HFF-Myc (cell line): ENCODE data around the gene BTBD18.

ENCODE experiments used
- DNase-seq: peaks from one replicate; pipeline ENCODE4 v3.0.0-alpha.2; 2011; ENCODE audit warnings: low read depth; ENCODE audit errors: extremely low read depth
- H3K4me3 ChIP-seq: replicated peaks from 2 replicates; pipeline ENCODE4 v1.5.1; 2011; ENCODE audit warnings: low read depth, mild to moderate bottlenecking, control low read depth, low read length
- TF ChIP-seq, protein P1 (sequence below): IDR thresholded peaks from 2 replicates; pipeline ENCODE4 v1.5.1; 2012; ENCODE audit warnings: mild to moderate bottlenecking, low read depth, low read length, control low read depth; ENCODE audit errors: missing control alignments

BTBD18 gene

DNA sequence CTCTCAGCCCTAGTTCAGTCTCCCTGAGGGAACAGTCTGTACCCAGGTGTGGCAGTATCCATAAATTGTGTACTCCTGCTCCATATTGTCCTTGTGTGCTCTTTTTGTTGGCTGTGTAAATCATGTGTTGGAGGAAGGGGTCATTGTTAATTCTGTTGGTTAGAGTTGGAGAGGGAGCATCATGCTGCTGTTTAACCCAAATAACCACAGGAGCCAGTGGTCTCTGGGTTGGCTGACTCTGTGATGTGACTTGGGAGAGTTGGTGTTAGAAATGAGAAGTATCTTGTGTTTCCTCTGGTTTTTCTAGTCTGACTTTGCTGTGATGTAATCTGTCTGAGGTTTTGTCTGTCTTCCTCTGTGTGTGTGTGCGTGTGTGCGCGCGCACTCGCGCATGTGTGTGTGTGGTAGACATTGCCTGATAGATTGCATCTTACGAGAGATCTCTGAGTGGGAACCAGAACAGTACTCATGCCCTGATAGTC is 40.5 kb upstream of the BTBD18 start:
- TF ChIP-seq, protein P1, sequence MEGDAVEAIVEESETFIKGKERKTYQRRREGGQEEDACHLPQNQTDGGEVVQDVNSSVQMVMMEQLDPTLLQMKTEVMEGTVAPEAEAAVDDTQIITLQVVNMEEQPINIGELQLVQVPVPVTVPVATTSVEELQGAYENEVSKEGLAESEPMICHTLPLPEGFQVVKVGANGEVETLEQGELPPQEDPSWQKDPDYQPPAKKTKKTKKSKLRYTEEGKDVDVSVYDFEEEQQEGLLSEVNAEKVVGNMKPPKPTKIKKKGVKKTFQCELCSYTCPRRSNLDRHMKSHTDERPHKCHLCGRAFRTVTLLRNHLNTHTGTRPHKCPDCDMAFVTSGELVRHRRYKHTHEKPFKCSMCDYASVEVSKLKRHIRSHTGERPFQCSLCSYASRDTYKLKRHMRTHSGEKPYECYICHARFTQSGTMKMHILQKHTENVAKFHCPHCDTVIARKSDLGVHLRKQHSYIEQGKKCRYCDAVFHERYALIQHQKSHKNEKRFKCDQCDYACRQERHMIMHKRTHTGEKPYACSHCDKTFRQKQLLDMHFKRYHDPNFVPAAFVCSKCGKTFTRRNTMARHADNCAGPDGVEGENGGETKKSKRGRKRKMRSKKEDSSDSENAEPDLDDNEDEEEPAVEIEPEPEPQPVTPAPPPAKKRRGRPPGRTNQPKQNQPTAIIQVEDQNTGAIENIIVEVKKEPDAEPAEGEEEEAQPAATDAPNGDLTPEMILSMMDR = no peak

DNA sequence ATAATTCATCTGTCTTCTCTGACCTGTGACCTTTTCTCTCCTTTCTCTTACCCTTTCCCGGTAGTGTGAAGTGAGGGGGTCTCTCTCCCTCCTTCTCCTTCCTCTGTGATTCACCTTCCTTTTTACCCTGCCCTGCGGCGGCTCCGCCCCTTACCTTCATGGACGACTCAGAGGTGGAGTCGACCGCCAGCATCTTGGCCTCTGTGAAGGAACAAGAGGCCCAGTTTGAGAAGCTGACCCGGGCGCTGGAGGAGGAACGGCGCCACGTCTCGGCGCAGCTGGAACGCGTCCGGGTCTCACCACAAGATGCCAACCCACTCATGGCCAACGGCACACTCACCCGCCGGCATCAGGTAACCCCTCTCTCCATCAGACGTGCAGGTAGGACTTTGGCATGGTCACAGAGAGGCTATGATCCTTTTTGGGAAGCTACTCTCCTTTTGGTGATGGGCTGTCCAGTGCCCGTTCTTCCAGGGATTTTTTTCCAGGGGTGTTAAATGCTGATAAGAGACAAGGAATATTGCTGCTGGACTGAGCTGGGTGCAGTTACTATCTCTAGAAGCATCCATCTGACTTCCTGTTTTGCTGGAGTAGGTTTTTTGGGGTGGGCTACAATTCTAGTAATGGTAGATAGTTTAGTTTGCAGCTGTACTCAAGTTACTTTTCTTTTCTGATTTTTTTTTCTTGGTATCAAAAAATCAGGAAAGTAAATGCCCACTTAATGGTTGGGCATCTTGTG is 39.9 kb upstream of the BTBD18 start:
- DNase-seq = no peak
- no peak overlapping the region for H3K4me3 ChIP-seq
- TF ChIP-seq, protein P1 = no peak

More for the DNA sequence above, 40.5 kb upstream of the BTBD18 start:
- DNase-seq = no peak
- no peak overlapping the region for H3K4me3 ChIP-seq

DNA sequence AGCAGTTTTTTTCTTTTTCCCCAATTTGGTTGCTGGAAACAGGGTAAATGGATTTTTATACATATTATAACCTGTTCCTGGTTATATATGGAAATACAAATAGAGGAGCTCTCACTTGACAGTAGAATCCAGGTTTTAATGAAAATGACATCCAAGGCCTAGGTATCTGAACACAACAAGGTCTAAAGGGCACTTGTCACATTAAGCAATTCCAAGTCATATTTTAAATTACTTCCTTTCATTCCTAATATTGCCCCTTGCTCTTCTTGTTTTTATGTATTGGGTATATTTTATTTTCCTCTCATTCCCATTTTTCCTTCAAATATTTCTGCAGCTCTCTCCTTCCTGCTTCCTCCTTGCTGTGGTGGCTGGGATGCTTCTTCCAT is 37.1 kb upstream of the BTBD18 start:
- H3K4me3 ChIP-seq = no peak overlapping the region
- DNase-seq = no peak
- TF ChIP-seq, protein P1 = no peak

DNA sequence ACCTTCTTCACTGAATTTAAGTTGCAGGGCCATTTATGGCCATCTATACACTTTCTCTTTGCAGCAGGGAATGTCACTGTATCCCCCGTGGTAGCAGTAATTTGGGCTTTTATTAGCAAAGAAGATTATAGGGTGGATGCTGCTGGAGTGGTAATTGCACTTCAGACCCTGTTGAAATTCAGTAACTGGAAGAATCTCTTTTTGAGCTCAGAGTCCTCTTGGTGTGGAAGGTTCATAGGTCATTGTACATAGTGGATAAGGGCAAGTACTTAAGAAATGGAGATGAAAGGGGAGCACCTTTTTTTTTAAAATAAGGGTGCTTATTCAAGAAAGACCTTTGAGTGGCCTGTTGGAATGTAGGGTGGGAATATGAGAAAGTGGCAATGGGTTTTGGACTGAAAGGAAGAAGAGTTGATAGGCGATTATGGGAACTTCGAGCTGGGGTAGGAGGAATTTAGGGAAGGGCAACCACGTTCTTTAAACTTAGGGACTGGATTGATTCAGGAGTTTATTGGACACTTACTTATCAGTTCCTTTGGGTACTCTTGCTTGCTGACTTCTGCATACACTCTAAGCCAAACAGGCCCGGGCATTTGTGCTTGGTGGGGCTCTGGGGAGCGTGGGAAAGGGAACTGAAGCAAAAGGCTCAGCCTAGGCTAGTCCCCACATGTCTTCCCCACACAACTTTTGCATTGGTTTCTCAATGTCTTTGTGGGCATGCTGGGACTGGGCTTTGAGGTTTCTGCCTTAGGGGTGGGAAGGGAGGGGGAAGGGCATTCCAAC is 36.5 kb upstream of the BTBD18 start:
- TF ChIP-seq, protein P1 = no peak
- no peak for DNase-seq

DNA sequence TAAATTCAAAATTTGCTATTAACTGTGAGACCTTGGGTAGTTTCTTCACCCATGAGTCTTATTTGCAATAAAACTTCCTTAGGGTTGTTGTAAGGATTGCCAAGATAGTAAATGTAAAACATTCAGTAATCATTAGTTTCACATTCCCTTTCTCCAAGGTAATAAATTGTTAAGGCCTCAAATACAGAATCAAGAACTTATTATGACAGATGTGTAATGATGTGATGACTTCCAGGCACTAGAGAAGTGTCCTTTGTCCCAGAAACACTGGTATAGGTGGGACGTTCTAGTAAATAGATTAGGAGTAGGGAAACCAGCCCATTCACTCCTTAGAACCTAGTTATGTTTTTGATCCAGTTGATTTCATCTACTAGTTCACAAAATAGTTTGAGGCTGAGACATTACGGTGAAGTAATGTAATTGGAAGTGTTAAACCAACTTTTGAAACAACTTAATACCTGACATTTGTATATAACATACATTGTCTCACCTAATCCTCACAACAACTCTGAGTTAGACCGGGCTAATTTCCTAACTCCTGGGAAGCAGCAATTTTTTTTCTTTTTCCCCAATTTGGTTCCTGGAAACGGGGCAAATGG is 35.5 kb upstream of the BTBD18 start:
- H3K4me3 ChIP-seq = no peak overlapping the region
- TF ChIP-seq, protein P1 = no peak
- no peak for DNase-seq

More for the DNA sequence above, 36.5 kb upstream of the BTBD18 start:
- no peak overlapping the region for H3K4me3 ChIP-seq

DNA sequence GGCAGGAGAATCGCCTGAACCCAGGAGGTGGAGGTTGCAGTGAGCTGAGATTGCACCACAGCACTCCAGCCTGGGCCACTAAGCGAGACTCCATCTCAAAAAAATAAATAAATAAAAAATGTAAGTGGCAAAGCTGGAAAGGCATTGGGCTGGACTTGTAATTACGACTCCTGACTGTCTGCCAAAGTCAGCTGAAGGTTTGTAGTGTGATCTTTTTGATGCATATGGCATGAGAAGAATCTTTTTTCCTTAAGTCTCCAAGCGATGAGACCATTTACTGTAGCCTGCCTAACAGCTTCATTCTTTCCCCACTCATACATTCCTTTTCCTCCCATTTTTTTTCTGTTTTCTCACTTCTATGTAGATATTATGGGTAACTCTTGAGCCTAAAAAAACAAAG is 34.8 kb upstream of the BTBD18 start:
- no peak overlapping the region for H3K4me3 ChIP-seq
- TF ChIP-seq, protein P1 = no peak
- DNase-seq = no peak
